Prostate gland (tissue), 2 donors: ENCODE results near the gene SECTM1.

Source experiments
- POLR2A ChIP-seq: fragments of 450-650 bp; IDR thresholded peaks from one replicate; pipeline ENCODE4 v1.6.1; 2016; ENCODE audit warnings: antibody characterized with exemption, mild to moderate bottlenecking
- POLR2AphosphoS5 ChIP-seq: sonication (generic); formaldehyde crosslinking; IDR thresholded peaks from one replicate; pipeline ENCODE4 v1.6.1; 2017; ENCODE audit warnings: antibody characterized with exemption
- TF ChIP-seq, protein P1 (sequence below), 4 experiments: fragments of 200-600 bp in 2 of 4; fragments of 450-650 bp in 2 of 4; sonication (generic) in 2 of 4; IDR thresholded peaks; 1 replicate in 3 of 4; 2 replicates in 1 of 4; pipeline ENCODE4 v1.5.1; 2016 to 2019; ENCODE audit warnings: antibody characterized with exemption in 4 of 4, mild to moderate bottlenecking in 2 of 4, moderate library complexity in 2 of 4

DNA sequence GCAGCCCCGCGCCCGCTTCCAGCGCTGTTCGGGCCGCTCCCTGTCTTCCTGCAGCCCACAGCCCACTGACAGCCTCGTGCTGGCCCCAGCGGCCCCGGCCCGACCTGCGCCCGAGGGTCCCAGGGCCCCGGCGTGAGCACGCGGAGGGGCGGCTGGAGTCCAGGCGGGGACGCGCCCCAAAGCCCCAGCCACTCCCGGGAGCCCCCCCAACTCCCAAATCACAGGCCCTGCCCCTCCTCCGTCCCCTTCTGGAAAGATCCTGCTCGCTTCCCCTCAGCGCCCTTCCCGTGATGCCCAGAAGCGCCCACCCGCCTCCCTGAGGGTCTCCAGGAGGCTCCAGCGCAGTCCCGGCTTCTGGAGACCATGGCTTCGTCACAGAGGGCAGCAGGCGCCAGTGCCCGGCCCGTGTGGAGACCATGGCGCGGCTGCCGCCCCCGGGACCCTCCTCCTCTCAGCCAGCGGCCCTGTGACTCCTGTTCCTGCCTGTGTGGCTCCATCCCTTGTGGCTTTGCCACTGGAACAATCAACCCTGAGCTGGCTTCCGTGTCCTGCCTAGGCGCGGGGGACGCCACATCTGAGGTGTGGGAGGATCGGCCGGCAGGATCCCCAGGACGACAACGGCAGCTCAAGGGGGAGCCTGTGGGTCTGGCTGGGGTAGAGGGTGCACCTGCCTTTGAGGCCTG is 41.9 kb upstream of the SECTM1 start:
- TF ChIP-seq POLR2AphosphoS5 (no peak), POLR2A (no peak)
- TF ChIP-seq, protein P1, sequence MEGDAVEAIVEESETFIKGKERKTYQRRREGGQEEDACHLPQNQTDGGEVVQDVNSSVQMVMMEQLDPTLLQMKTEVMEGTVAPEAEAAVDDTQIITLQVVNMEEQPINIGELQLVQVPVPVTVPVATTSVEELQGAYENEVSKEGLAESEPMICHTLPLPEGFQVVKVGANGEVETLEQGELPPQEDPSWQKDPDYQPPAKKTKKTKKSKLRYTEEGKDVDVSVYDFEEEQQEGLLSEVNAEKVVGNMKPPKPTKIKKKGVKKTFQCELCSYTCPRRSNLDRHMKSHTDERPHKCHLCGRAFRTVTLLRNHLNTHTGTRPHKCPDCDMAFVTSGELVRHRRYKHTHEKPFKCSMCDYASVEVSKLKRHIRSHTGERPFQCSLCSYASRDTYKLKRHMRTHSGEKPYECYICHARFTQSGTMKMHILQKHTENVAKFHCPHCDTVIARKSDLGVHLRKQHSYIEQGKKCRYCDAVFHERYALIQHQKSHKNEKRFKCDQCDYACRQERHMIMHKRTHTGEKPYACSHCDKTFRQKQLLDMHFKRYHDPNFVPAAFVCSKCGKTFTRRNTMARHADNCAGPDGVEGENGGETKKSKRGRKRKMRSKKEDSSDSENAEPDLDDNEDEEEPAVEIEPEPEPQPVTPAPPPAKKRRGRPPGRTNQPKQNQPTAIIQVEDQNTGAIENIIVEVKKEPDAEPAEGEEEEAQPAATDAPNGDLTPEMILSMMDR (IDR thresholded peaks at IDR 0.05), result no peak
